ENCODE data around the gene FTH1. TPM values are rescaled to one million over a fixed set of nuclear protein-coding genes. Genes with fewer than 3 reads are reported as not detected.

Gene FTH1
- total RNA-seq, 1 donor: 708 TPM

- H3K4me3 ChIP-seq (ENCODE audit: low read depth, low read length): no peak overlapping the region
- TF ChIP-seq CTCF (IDR thresholded peaks at IDR 0.05; ENCODE audit: insufficient read depth, low read depth, low read length): no peak
- no peak for DNase-seq (ENCODE audit: low read depth)
Observed at GRCh38 chr11:61919705-61920631, 47.5 kb downstream of the FTH1 start.

- no peak for DNase-seq (ENCODE audit: low read depth)
- TF ChIP-seq CTCF (IDR thresholded peaks at IDR 0.05; ENCODE audit: insufficient read depth, low read depth, low read length): no peak
- H3K4me3 ChIP-seq (ENCODE audit: low read depth, low read length): no peak overlapping the region
Observed at GRCh38 chr11:61918938-61919704, 48.3 kb downstream of the FTH1 start.

GRCh38 chr11:61918251-61918937 is 49.0 kb downstream of the FTH1 start:
- no peak for TF ChIP-seq CTCF (IDR thresholded peaks at IDR 0.05; ENCODE audit: insufficient read depth, low read depth, low read length)
- DNase-seq (ENCODE audit: low read depth): no peak
- H3K4me3 ChIP-seq (ENCODE audit: low read depth, low read length): no peak overlapping the region

GRCh38 chr11:61917334-61918109 is 49.9 kb downstream of the FTH1 start, which contains the start of gene RAB3IL1:
Gene RAB3IL1 (minus strand): TSS chr11:61917566. CDS start chr11:61917367, 199 bp downstream.
- peak; percentile 50 for DNase-seq (ENCODE audit: low read depth)
- TF ChIP-seq CTCF (IDR thresholded peaks at IDR 0.05; ENCODE audit: insufficient read depth, low read depth, low read length): no peak

GRCh38 chr11:61916737-61917333 is 50.6 kb downstream of the FTH1 start:
- no peak for DNase-seq (ENCODE audit: low read depth)
- H3K4me3 ChIP-seq (ENCODE audit: low read depth, low read length): peak overlapping the region; percentile 61
- TF ChIP-seq CTCF (IDR thresholded peaks at IDR 0.05; ENCODE audit: insufficient read depth, low read depth, low read length): no peak

More at GRCh38 chr11:61917334-61918109, 49.9 kb downstream of the FTH1 start, which contains the start of gene RAB3IL1:
- peak within 1 kb of the TSS; percentile 61 for H3K4me3 ChIP-seq (ENCODE audit: low read depth, low read length)

All from fibroblast of villous mesenchyme (primary cell).